CD1c-positive myeloid dendritic cell (primary cell): ENCODE results near the gene FBXO10.
"Not testable (repeated sequence)": the region's sequence is repeated elsewhere in the genome, so short reads cannot be mapped to it uniquely, and the experiment has no call there.

Source experiments
- DNase-seq: peaks from one replicate; pipeline ENCODE4 v3.0.0-alpha.2; 2016; ENCODE audit errors: extremely low spot score

The FBXO10 gene

DNA sequence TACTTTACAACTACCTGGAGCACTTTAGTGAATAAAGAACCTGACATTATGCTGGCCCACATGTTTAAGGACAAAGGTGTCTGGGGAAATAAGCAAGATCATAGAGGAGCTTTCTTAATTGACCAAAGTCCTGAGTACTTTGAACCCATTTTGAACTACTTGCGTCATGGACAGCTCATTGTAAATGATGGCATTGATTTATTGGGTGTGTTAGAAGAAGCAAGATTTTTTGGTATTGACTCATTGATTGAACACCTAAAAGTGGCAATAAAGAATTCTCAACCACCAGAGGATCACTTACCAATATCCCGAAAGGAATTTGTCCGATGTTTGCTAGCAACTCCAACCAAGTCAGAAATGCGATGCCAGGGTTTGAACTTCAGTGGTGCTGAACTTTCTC is 98.7 kb downstream of the FBXO10 start:
- not testable (repeated sequence) for DNase-seq

- no peak for DNase-seq
Observed at GRCh38 chr9:37476930-37477329, 99.2 kb downstream of the FBXO10 start.

- no peak for DNase-seq
Observed at GRCh38 chr9:37474438-37474837, 101.7 kb downstream of the FBXO10 start.

DNA sequence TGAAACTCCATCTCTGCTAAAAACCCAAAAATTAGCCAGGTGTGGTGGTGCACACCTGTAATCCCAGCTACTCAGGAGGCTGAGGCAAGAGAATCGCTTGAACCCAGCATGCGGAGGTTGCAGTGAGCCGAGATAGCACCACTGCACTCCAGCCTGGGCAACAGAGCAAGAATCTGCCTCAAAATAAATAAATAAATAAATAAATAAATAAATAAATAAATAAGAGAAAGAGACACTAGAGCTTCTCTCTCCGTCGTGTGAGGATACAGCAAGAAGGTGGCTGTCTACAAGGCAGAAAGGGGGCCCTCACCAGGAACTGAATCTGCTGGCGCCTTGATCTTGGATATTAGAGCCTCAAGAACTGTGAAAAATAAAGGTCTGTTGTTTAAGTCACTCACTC is 102.2 kb downstream of the FBXO10 start:
- not testable (repeated sequence) for DNase-seq

DNA sequence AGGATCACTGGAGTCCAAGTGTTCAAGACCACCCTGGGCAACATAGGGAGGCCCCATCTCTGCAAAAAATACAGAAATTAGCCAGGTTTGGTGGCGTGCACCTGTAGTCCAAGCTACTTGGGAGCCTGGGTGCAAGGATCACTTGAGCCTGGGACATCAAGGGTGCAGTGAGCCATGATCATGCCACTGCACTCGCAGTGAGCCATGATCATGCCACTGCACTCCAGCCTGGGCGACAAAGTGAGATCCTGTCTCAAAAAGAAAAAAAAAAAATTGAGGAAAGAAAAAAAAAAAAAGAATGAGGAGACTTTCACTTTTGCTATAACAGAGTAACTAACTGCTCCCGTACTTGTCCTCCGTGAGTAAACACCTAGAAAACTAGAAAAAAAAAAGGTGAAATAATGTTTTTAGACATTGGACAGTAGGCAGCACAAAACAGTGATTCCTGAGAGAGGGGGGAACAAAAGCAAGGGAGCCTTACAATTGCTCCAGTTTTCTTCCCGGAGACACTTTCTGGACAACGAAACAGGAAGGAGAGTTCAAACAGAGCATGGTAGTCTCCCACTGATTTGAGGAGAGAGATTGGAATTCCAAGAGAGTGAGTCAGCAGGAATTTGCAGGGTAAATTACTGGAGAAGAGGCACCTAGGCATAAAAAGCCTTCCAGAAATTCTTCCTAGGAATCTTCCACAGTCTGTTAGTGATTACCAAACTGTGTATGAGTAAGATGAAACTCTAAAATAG is 104.1 kb downstream of the FBXO10 start:
- no peak for DNase-seq

GRCh38 chr9:37468620-37469019 is 107.6 kb downstream of the FBXO10 start:
- no peak for DNase-seq

GRCh38 chr9:37467530-37467929 is 108.7 kb downstream of the FBXO10 start:
- not testable (repeated sequence) for DNase-seq

DNA sequence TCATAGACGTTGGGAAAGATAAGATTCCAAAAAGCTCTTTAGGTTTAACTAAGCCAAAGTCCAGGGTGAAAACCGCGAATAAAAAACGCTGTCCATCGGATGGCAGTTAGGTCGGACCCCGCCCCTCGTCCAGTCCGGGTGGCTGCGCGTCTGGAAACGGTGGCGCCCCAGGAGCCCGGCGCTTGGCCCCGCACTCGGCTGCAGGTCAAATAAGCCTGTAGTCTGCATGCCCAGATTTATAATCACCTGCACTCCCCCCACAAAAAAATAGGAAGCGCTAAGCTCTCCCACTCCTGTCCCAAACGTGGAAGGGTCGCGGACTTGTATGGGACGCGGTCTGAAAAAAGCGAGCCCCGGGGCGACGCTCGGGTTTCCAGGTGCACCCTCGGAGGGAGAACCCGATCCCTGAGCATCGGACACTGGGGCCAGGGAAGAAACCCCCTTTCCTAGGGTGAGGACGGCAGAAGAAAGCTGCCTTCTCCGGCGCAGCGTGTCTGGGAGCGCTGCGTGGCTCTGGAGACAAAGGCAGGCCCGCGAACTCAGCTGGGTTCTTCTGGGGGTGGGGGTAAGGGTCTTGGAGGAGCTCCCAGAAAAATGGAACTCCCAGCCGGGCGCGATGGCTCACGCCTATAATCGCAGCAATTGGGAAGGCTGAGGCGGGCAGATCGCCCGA is 110.0 kb downstream of the FBXO10 start:
- peak; percentile 36 for DNase-seq

DNA sequence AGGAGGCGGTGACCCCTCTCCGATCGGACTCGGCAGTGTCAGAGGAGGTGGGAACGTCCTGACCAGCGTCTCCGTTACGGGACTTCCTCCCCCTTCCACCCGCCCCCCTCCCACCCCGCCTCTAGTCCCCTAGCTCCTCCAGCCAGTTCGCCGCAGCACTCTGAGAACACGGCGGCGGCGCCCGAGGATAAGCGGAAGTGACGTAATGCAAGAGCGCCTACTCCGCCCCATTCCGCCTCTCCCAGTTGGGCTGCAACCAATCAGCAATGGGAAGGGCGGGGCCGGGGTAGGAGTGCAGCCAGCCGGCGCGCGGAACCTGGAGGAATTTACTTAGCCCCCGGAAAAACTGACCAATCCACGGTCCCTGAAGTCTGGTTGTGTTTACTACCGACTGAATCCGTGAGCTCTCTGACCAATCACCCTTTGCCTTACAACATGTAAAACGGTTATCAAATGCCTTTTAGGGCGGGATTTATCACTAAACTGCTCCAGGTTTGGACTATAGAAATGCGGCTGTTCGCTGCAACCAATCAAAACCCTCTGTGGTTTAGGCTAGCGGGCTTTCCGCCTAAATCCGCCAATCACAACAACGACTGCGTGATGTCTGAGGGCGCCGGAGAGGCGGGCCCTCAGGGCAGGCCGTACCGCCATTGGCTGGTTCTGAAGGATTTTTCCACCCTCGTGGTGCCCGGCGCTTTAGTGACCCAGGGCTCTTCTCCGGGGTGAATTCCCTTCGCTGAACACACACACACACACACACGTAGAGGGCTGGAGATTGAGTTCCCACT is 110.7 kb downstream of the FBXO10 start, which contains the start of gene ZBTB5:
Gene ZBTB5, minus strand, starts transcription at position 202 of the 788 bp plus-strand sequence. CDS start 22,899 bp downstream, outside the sequence.
- peak; percentile 100 for DNase-seq

DNA sequence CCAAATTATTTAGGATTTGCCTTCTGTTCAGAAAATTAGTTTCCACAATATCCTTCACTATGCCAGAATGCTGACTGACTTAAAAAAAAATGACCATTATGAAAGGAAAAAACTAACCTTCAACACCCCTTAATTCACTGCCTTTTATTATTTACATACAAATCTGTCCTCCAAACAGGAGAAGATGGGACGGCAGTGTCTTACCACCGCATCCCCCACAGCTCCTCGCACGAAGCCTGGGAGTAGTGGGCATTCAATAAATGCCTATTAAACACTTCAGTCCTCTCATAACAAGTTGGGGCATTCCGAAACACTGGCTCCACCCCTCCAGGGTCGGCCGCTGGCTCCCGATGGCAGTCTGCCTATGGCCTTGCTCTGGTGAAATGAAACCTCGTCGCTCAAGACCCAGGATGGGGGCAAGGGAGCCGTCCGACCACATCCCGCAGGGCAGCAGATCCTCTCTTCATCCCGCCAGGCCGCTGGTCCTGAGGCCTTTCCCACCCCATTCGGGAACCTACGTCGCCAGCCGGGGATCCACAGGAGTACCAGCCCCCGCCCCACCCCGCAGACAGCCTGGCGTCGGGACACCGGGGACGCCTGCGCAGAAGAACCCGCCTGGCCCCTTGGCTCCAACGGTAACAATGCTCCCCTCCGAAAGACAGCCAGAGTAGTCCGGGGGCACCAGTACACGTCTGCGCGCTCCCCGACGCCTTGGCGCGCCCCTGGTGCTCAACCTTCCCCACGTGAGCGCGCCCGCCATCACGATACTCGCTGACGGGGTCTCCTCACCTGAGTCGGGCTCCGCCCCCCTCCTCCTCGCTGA is 111.5 kb downstream of the FBXO10 start:
- DNase-seq: no peak

DNA sequence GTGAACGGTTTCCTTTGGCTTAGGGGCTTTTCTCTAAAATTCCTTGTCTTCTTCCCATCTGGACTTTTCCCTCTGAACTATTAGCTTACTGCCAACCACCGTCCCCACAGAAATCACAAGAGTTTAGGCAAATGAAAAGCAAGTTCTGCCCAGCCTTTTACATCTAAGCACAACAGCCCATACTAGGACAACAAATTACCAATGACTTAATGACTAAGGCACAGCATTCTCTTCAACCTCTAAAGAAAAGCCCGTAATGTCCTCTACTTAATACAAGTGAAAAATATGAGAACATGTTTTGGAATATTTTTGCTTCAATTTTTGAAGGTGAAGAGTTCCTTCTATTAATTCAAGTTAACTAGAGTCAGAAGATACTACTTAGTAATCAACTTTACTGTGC is 112.2 kb downstream of the FBXO10 start:
- no peak for DNase-seq
